Measurements from ENCODE around the gene PEF1.

PEF1 gene

GRCh38 chr1:31585736-31586365 lies 58.8 kb downstream of the PEF1 start:
- no peak for TF ChIP-seq CTCF (IDR thresholded peaks at IDR 0.05; ENCODE audit: insufficient read depth, low read length, poor library complexity, severe bottlenecking)
- no peak for DNase-seq (ENCODE audit: extremely low read depth, insufficient read length)
- Histone ChIP-seq H3K36me3 (ENCODE audit: control insufficient read depth, insufficient read depth, low read length) (no peaks in the 10 kb centered on the region), H3K27me3 (replicated peaks; ENCODE audit: control insufficient read depth, insufficient read depth, low read length) (no peaks in the 10 kb centered on the region; the same call in 1 of the 2 replicates), H3K4me3 (replicated peaks; ENCODE audit: low read depth, low read length) (no peak overlapping the region)

- Histone ChIP-seq H3K4me3 (replicated peaks; ENCODE audit: low read depth, low read length) (no peak overlapping the region), H3K27me3 (replicated peaks; ENCODE audit: control insufficient read depth, insufficient read depth, low read length) (no peaks in the 10 kb centered on the region; the same call in 1 of the 2 replicates), H3K36me3 (ENCODE audit: control insufficient read depth, insufficient read depth, low read length) (no peaks in the 10 kb centered on the region)
- DNase-seq (ENCODE audit: extremely low read depth, insufficient read length), result no peak
- no peak for TF ChIP-seq CTCF (IDR thresholded peaks at IDR 0.05; ENCODE audit: insufficient read depth, low read length, poor library complexity, severe bottlenecking)
These were observed 59.6 kb downstream of the PEF1 start for GRCh38 chr1:31584869-31585735.

GRCh38 chr1:31583995-31584868 lies 60.4 kb downstream of the PEF1 start:
- no peak for DNase-seq (ENCODE audit: extremely low read depth, insufficient read length)
- TF ChIP-seq CTCF (IDR thresholded peaks at IDR 0.05; ENCODE audit: insufficient read depth, low read length, poor library complexity, severe bottlenecking), result no peak
- no peak overlapping the region for H3K4me3 ChIP-seq (replicated peaks; ENCODE audit: low read depth, low read length)
- no peaks in the 10 kb centered on the region for H3K36me3 ChIP-seq (ENCODE audit: control insufficient read depth, insufficient read depth, low read length)
- no peaks in the 10 kb centered on the region; the same call in 1 of the 2 replicates for H3K27me3 ChIP-seq (replicated peaks; ENCODE audit: control insufficient read depth, insufficient read depth, low read length)

- Histone ChIP-seq H3K4me3 (replicated peaks; ENCODE audit: low read depth, low read length) (no peak overlapping the region), H3K36me3 (ENCODE audit: control insufficient read depth, insufficient read depth, low read length) (no peaks in the 10 kb centered on the region), H3K27me3 (replicated peaks; ENCODE audit: control insufficient read depth, insufficient read depth, low read length) (no peaks in the 10 kb centered on the region; the same call in 1 of the 2 replicates)
These were observed 61.3 kb downstream of the PEF1 start for GRCh38 chr1:31583082-31583994.

More at GRCh38 chr1:31583082-31583994, 61.3 kb downstream of the PEF1 start:
- DNase-seq (ENCODE audit: extremely low read depth, insufficient read length), result no peak
- TF ChIP-seq CTCF (IDR thresholded peaks at IDR 0.05; ENCODE audit: insufficient read depth, low read length, poor library complexity, severe bottlenecking), result no peak

All from GM06990 (cell line).